RWPE2 (cell line): ENCODE measurements around the gene CRADD.
A peak's percentile ranks its signal among the peaks of the same experiment; 100 is the strongest.

Experiments
- ATAC-seq: fragments of 200-7000 bp; cut with Tn5 transposase; 3 replicates; pipeline ENCODE4 v1.9.1; 2021; ENCODE audit warnings: low read depth
- DNase-seq: peaks from one replicate; pipeline ENCODE4 v3.0.0-alpha.2; 2020; ENCODE audit warnings: low spot score
- H3K27ac ChIP-seq: fragments of 450-650 bp; 2 replicates; pipeline ENCODE4 v1.5.1; 2017; ENCODE audit warnings: mild to moderate bottlenecking; ENCODE audit not compliant: poor library complexity, severe bottlenecking
- H3K27me3 ChIP-seq: fragments of 250-450 bp; sonication (Bioruptor Pico); 2 replicates; pipeline ENCODE4 v1.5.1; 2021; ENCODE audit warnings: mild to moderate bottlenecking, moderate library complexity; ENCODE audit not compliant: insufficient read depth, poor library complexity, severe bottlenecking
- H3K36me3 ChIP-seq: fragments of 250-450 bp; sonication (Bioruptor Pico); 2 replicates; pipeline ENCODE4 v1.5.1; 2020; ENCODE audit warnings: low read depth, mild to moderate bottlenecking, moderate library complexity
- H3K4me1 ChIP-seq: fragments of 250-450 bp; sonication (Bioruptor Pico); 2 replicates; pipeline ENCODE4 v1.5.1; 2021; ENCODE audit warnings: mild to moderate bottlenecking, moderate library complexity; ENCODE audit not compliant: insufficient read depth, poor library complexity, severe bottlenecking
- H3K4me3 ChIP-seq: fragments of 250-450 bp; sonication (Bioruptor Pico); 2 replicates; pipeline ENCODE4 v1.5.1; 2021; ENCODE audit warnings: mild to moderate bottlenecking, moderate library complexity; ENCODE audit not compliant: severe bottlenecking
- H3K9me3 ChIP-seq: fragments of 250-450 bp; sonication (Bioruptor Pico); 2 replicates; pipeline ENCODE4 v1.5.1; 2021; ENCODE audit warnings: mild to moderate bottlenecking, moderate library complexity; ENCODE audit not compliant: severe bottlenecking
- TF ChIP-seq, protein P1 (sequence below): fragments of 450-650 bp; IDR thresholded peaks from one replicate; pipeline ENCODE4 v1.5.1; 2017; ENCODE audit warnings: mild to moderate bottlenecking, moderate library complexity; ENCODE audit not compliant: poor library complexity, severe bottlenecking

Gene CRADD

DNA sequence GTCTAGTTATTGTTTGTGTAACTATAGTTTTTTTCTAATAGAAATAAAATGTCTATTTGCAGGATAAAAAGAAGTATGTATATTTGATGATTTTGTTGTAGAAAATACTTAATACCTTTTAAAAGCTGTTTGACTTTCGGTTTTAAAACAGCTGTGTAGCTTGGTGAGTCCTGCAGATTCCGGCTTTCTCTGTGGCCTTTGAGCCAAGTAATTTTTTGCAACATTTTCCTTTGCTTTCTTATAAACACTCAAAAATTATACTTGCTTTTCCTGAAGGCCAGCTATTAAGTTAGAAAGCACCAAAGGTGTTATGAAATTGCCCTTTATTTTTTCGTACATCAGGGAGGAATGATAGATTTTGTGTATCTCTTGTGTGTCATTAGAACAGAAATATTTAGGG, 63.6 kb downstream of the CRADD start:
- DNase-seq (no peak), ATAC-seq (no peak)
- TF ChIP-seq, protein P1, sequence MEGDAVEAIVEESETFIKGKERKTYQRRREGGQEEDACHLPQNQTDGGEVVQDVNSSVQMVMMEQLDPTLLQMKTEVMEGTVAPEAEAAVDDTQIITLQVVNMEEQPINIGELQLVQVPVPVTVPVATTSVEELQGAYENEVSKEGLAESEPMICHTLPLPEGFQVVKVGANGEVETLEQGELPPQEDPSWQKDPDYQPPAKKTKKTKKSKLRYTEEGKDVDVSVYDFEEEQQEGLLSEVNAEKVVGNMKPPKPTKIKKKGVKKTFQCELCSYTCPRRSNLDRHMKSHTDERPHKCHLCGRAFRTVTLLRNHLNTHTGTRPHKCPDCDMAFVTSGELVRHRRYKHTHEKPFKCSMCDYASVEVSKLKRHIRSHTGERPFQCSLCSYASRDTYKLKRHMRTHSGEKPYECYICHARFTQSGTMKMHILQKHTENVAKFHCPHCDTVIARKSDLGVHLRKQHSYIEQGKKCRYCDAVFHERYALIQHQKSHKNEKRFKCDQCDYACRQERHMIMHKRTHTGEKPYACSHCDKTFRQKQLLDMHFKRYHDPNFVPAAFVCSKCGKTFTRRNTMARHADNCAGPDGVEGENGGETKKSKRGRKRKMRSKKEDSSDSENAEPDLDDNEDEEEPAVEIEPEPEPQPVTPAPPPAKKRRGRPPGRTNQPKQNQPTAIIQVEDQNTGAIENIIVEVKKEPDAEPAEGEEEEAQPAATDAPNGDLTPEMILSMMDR = no peak
- peak overlapping the region; percentile 47 for H3K27ac ChIP-seq
- H3K9me3 ChIP-seq = no peaks in the 10 kb centered on the region
- peaks cover 31% of the 10 kb centered on the region for H3K4me1 ChIP-seq
- H3K4me3 ChIP-seq = peak overlapping the region; percentile 43
- H3K36me3 ChIP-seq = no peaks in the 10 kb centered on the region; the same call in 1 of the 2 replicates
- H3K27me3 ChIP-seq = no peaks in the 10 kb centered on the region

DNA sequence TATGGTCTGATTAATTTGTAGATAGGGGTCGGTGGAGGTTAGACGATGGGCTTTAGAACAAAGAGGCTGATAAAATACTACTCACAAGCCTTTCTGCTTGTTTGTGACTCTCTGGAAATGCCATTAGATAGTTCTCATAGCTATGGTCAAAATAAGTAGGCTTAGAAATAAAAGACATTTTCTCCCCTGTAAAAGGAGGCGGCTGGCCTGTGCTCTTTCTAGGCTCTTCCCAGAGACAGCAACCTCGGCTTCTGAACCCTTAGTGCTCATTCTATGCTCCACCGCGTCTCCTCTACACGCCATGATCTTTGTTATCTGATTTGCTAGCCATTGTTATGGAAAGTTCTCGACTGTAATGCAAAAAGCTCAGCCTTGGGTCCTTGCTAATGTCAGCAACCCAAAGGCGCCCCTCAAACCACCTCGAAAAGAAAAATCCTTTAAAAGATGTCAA, 64.5 kb downstream of the CRADD start:
- H3K36me3 ChIP-seq = no peaks in the 10 kb centered on the region; the same call in 1 of the 2 replicates

DNA sequence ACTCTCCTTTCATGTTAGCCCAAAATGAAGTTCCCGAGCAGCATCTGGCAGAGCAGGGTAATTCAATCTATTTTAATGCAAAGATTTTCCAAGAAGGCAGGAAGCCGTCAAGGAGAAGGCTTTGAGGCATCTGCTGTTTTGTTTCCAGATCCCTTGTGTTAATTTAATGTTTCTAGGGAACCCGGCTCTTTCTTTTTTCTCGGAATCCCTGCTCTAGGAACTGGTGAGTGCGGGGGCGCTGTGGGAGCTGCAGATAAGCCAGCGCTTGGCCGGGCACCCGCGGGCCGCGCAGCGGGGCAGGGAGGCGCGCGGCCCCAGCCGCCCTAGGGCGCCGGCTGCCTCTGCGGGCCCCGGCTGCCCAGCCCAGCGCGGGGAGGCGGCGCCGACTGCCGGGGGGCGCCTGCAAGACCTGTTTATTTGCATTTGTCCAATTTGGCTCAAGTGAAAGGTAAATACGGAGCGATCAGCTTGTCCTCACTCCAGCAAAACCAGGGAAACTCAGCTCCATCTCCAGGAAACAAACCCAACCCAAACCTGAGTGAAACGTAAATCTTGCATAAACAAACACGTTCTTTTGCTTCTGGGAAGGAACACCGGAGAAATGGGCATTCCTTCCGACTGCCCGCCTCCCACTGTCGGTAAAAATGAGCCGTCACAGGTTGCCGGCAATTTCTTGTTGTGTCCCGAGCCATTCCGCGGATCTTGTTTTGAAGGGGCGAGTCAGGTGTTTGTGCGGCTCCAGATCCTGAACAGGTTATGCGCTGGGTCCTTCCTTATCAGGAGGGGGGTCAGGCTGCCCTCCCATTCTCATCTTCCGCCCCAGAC, 65.1 kb downstream of the CRADD start:
- Histone ChIP-seq H3K27me3 (no peaks in the 10 kb centered on the region), H3K27ac (peak overlapping the region; percentile 47), H3K4me1 (peaks cover 31% of the 10 kb centered on the region), H3K9me3 (no peaks in the 10 kb centered on the region), H3K36me3 (no peaks in the 10 kb centered on the region; the same call in 1 of the 2 replicates), H3K4me3 (peak overlapping the region; percentile 43)
- DNase-seq = no peak
- peak; percentile 88 for ATAC-seq
- TF ChIP-seq, protein P1 = peak; percentile 88

More for the DNA sequence above, 64.5 kb downstream of the CRADD start:
- TF ChIP-seq, protein P1 = no peak
- peaks cover 31% of the 10 kb centered on the region for H3K4me1 ChIP-seq
- H3K27ac ChIP-seq = peak overlapping the region; percentile 47
- H3K27me3 ChIP-seq = no peaks in the 10 kb centered on the region
- DNase-seq = no peak
- no peaks in the 10 kb centered on the region for H3K9me3 ChIP-seq
- H3K4me3 ChIP-seq = peak overlapping the region; percentile 43
- peak; percentile 25 for ATAC-seq

- no peak for DNase-seq
- no peak overlapping the region for H3K4me3 ChIP-seq
These were observed 66.2 kb downstream of the CRADD start for GRCh38 chr12:93743229-93743998.

More at GRCh38 chr12:93743229-93743998, 66.2 kb downstream of the CRADD start:
- TF ChIP-seq, protein P1 = no peak
- no peak for ATAC-seq
- H3K36me3 ChIP-seq = no peaks in the 10 kb centered on the region; the same call in 1 of the 2 replicates
- no peaks in the 10 kb centered on the region for H3K9me3 ChIP-seq
- H3K27me3 ChIP-seq = no peaks in the 10 kb centered on the region
- peaks cover 31% of the 10 kb centered on the region for H3K4me1 ChIP-seq
- no peak overlapping the region for H3K27ac ChIP-seq
